ENCODE results near the gene GREB1.

- TF ChIP-seq CTCF (IDR thresholded peaks at IDR 0.05; ENCODE audit: low read depth, low read length) (no peak), EZH2phosphoT487 (IDR thresholded peaks at IDR 0.05; ENCODE audit: low read depth) (no peak)
These were observed 45.3 kb downstream of the GREB1 start for GRCh38 chr2:11578986-11579774.

Measured in OCI-LY3 (cell line).